ENCODE measurements around the gene DDC. TPM values are rescaled to one million over a fixed set of nuclear protein-coding genes. Genes with fewer than 3 reads are reported as not detected.

The DDC gene
- total RNA-seq, 1 donor from 2014 or later, result not detected

DNA sequence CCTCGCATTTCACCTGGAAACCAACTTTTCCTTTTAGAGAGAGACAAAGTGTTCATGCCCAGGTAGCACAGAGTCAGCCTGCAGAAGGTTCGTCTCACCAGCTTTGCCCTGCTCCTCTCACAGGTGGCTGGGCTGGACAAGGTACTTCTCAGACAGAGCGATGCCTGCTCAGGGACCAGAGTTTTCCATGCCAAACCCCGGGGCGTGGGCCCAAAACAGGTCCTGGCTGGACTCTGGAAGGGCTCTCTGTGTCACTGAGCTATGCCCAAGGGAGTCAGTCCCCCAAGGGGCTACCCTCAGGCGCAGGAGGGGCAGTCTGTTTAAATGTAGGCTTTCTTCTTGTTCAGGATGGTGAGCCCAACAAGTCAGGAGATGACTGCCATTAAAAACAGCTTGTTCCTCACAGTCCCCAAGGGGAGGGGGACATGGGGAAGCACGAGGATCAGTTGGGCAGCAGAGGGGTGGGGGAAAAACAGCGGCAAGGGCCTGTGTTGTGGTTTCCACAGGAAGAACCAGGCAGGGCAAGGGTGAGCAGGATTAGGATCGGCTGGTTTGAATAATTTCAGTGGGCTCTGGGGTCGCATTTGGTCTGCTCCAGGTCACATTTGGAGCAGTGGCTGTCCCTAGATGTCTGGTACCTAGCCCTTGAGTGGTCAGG is 59.5 kb downstream of the DDC start:
- TF ChIP-seq CTCF (IDR thresholded peaks at IDR 0.05), result no peak
- H3K27me3 ChIP-seq, result no peaks in the 10 kb centered on the region
- no peaks in the 10 kb centered on the region for H3K36me3 ChIP-seq
- intact Hi-C loops (cut with DNase I), result no loop called here
- no peak overlapping the region for H3K4me3 ChIP-seq
- no peaks in the 10 kb centered on the region for H3K9me3 ChIP-seq
- H3K4me1 ChIP-seq, result peaks cover 0 to 13% of the 10 kb centered on the region in 2 donors
- DNase-seq (ENCODE audit: low spot score in 2 of 2), result no peak
- H3K27ac ChIP-seq, result no peak overlapping the region

DNA sequence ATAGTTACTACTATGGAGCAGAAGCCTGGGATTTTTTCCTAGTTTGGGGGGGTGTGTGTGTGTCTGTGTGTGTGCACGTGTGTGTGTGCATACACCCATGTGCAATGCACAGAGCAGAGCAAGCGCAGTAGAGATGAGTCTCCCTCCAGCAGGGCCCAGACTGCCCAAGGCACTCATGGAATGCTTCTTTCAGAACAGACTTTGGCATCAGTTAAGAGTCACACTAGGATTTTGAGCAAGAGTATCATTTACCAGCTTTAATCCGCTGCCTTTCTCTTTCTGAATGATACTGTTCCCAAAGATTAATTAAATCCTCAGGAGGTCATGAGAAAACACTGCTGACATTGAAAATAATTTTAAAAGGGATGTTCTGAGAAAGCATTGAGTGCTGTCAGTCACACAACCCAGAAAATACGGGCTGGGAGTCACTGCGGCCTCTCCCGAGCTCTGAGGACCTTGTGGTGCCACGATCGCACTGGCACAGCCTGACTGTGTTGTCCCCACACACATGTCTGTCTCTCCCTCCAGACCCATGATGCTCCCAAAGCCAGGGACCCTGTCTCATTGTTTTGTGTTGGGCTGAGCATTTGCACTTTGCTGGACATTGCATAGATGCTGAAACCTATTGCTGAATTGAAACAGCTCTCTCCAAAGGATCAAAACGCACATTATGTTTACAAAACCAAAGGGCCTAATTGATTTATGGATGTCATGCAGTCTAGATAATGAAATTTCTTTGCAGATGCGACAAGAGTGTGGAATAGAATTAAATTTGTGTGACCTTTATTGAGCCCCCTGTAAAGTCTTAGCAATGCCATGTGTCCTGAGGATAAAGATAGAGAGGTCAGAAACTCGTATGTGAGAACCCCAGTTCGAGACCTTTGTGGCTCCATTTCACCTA is 60.3 kb downstream of the DDC start:
- no peak overlapping the region for H3K27ac ChIP-seq
- no peak overlapping the region for H3K4me3 ChIP-seq
- no peaks in the 10 kb centered on the region for H3K36me3 ChIP-seq
- no peak for TF ChIP-seq CTCF (IDR thresholded peaks at IDR 0.05)
- H3K9me3 ChIP-seq, result no peaks in the 10 kb centered on the region
- no peaks in the 10 kb centered on the region for H3K27me3 ChIP-seq
- H3K4me1 ChIP-seq, result peaks cover 0 to 13% of the 10 kb centered on the region in 2 donors
- intact Hi-C loops (cut with DNase I), result no loop called here
- DNase-seq (ENCODE audit: low spot score in 2 of 2), result no peak

DNA sequence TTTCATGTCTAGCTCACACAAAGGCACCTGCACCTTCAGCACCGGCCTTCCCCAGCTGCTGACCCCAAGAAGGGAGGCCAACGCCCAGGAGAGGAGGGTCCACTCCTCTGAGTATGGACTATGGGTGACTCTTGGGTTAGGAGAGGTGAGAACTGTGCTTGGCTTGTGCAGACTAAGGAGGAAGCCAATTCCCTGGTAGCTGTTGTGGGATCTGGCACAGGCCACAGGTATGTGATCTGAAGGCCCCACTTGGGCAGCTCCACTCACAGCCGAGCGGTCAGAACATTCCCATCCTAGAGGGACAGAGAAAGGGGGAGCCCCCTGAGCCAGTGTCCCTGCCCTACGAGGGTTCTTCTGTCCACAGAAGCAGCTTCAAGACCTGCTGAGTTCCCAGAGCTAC is 62.3 kb downstream of the DDC start:
- no peaks in the 10 kb centered on the region for H3K9me3 ChIP-seq
- peaks cover 0 to 13% of the 10 kb centered on the region in 2 donors for H3K4me1 ChIP-seq
- DNase-seq (ENCODE audit: low spot score in 2 of 2), result no peak
- H3K4me3 ChIP-seq, result no peak overlapping the region
- no peaks in the 10 kb centered on the region for H3K27me3 ChIP-seq
- intact Hi-C loops (cut with DNase I), result no loop called here
- peak overlapping the region in 1 of 2 donors; percentile 27 for H3K27ac ChIP-seq
- no peaks in the 10 kb centered on the region for H3K36me3 ChIP-seq
- no peak for TF ChIP-seq CTCF (IDR thresholded peaks at IDR 0.05)

DNA sequence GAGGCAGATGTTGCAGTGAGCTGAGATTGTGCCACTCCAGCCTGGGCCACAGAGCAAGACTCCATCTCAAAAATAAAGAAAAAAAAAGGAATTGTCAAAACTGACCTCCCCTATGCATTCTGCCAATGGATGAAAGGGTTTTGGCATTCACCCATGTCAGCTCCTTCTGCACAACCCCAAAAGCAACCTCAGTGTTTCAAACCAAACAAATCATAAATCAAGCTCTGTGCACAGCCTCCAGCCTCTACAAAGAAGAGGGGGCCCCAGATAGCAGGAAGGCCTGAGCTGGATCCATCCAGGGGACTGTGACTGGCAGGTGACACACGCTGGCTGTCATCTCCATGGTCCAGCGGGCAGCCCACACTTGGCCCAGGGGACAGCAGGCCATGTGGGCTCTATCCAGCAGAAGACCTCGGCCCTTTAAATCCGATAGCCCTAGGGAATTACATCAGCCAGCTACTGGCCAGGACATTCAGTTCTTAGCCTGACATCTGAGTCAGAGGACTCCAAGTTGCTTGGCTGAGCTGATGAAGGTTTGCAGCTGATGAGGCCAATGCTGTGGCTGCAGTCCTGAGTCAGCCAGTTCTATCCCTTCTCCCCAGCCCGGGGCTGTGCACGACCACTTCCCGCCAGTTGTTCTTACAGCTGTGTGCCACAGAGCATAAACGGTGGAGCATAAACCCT is 63.1 kb downstream of the DDC start:
- H3K36me3 ChIP-seq, result no peaks in the 10 kb centered on the region
- H3K4me3 ChIP-seq, result no peak overlapping the region
- H3K27ac ChIP-seq, result peak overlapping the region; percentile 27 to 39
- intact Hi-C loops (cut with DNase I), result no loop called here
- no peak for TF ChIP-seq CTCF (IDR thresholded peaks at IDR 0.05)
- no peaks in the 10 kb centered on the region for H3K9me3 ChIP-seq
- peaks cover 0 to 13% of the 10 kb centered on the region in 2 donors for H3K4me1 ChIP-seq
- H3K27me3 ChIP-seq, result no peaks in the 10 kb centered on the region
- DNase-seq (ENCODE audit: low spot score in 2 of 2), result peak; percentile 24 to 88

DNA sequence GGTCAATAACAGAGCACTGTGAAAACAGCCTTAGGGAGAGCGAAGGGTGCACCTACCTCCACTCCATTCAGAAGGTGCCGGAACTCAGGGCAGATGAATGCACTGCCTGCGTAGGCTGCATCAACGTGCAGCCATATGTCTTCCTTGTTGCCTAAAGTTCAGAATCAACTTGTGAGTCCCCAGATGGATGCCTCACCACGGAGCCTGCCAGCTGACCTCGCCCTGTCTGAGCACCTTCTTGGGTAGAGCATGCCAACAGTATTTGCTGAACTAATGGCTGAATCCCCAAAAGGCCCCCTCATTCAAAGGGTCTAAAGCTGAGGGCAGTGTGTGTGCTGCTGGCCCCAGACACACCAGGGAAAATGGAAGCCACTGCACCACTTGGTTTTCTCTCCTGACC is 66.1 kb downstream of the DDC start:
- no peak for DNase-seq (ENCODE audit: low spot score in 2 of 2)
- H3K27me3 ChIP-seq, result no peaks in the 10 kb centered on the region
- peaks cover 0 to 13% of the 10 kb centered on the region in 2 donors for H3K4me1 ChIP-seq
- no peak for TF ChIP-seq CTCF (IDR thresholded peaks at IDR 0.05)
- H3K9me3 ChIP-seq, result no peaks in the 10 kb centered on the region
- intact Hi-C loops (cut with DNase I), result no loop called here
- no peak overlapping the region for H3K27ac ChIP-seq
- H3K4me3 ChIP-seq, result no peak overlapping the region
- no peaks in the 10 kb centered on the region for H3K36me3 ChIP-seq
